ENCODE measurements around the gene ARHGAP8. TPM values are rescaled to one million over a fixed set of nuclear protein-coding genes. Genes with fewer than 3 reads are reported as not detected.

The ARHGAP8 gene
- total and polyA plus RNA-seq, 2 donors (not counting 3 experiments of a cell fraction or from before 2014, with no cell fraction given): not detected

GRCh38 chr22:44724416-44724815, 28.0 kb upstream of the ARHGAP8 start:
- Histone ChIP-seq H3K4me1 (ENCODE audit: control insufficient read depth, extremely low read depth, insufficient read depth, low read length) (no peaks in the 10 kb centered on the region), H3K27ac (ENCODE audit: insufficient read depth, low read depth, low read length) (no peak overlapping the region), H4K20me1 (replicated peaks; ENCODE audit: control insufficient read depth, extremely low read depth, insufficient read depth, low read length) (no peaks in the 10 kb centered on the region), H3K4me3 (replicated peaks in 1 of 3; ENCODE audit: insufficient read depth in 1 of 3, low read depth in 1 of 3, low read length in 3 of 3) (no peak overlapping the region), H3K79me2 (ENCODE audit: control insufficient read depth, insufficient read depth, low read length) (no peaks in the 10 kb centered on the region), H3K27me3 (ENCODE audit: control insufficient read depth in 2 of 2, insufficient read depth in 2 of 2, low read length in 2 of 2) (no peaks in the 10 kb centered on the region), H3K9me1 (replicated peaks; ENCODE audit: control insufficient read depth, extremely low read depth, insufficient read depth, low read length) (no peaks in the 10 kb centered on the region), H3K36me3 (ENCODE audit: control insufficient read depth in 2 of 2, extremely low read depth in 1 of 2, insufficient read depth in 2 of 2, low read length in 2 of 2) (no peaks in the 10 kb centered on the region), H3K9me3 (replicated peaks; ENCODE audit: control insufficient read depth, insufficient read depth, low read length) (no peaks in the 10 kb centered on the region), H3K4me2 (ENCODE audit: insufficient read depth, low read length) (no peak overlapping the region), H3K9ac (replicated peaks; ENCODE audit: extremely low read depth, insufficient read depth, low read length) (no peak overlapping the region), H2AFZ (ENCODE audit: low read depth, low read length) (no peak overlapping the region)
- TF ChIP-seq GATA2 (IDR thresholded peaks at IDR 0.05; ENCODE audit: insufficient read depth, insufficient read length, low read depth, low read length): no peak
- TF ChIP-seq MAX (IDR thresholded peaks at IDR 0.05; ENCODE audit: insufficient read depth, insufficient read length): no peak
- TF ChIP-seq CTCF (IDR thresholded peaks at IDR 0.05; ENCODE audit: extremely low read depth in 1 of 2, insufficient read depth in 1 of 2, low read depth in 1 of 2, low read length in 2 of 2): no peak
- no peak for TF ChIP-seq POLR2A (IDR thresholded peaks at IDR 0.05; ENCODE audit: low read depth, low read length)
- no peak for TF ChIP-seq EZH2 (IDR thresholded peaks at IDR 0.05; ENCODE audit: borderline replicate concordance, low read depth, low read length, severe bottlenecking)
- TF ChIP-seq JUN (IDR thresholded peaks at IDR 0.05; ENCODE audit: borderline replicate concordance, insufficient read depth, insufficient read length, low read depth): no peak
- no peak for TF ChIP-seq MYC (IDR thresholded peaks at IDR 0.05; ENCODE audit: low read depth, low read length)
- no peak for TF ChIP-seq POLR2AphosphoS5 (IDR thresholded peaks at IDR 0.05; ENCODE audit: insufficient read depth, low read depth, low read length)
- TF ChIP-seq FOS (IDR thresholded peaks at IDR 0.05; ENCODE audit: borderline replicate concordance, insufficient read depth, low read length): no peak
- intact Hi-C loops (cut with micrococcal nuclease) (no loop called here), dilution Hi-C loops (cut with MboI; ENCODE audit: extremely low pct_ligation_motif_present, low sequenced_read_pairs) (no loop called here)
- ChIA-PET POLR2A (no interaction called here), CTCF (interaction anchor here (0.5 to 2.0 kb wide), 2 partner anchors 40 to 700 kb away, joined by 3 to 6 read pairs; no protein-coding TSS in a partner anchor)
- DNase-seq (ENCODE audit: low read depth, low spot score): no peak
- FAIRE-seq: no peak
- BruUV-seq (replicated peaks): no TSS peak
